ENCODE measurements around the gene AMD1. TPM values are rescaled to one million over a fixed set of nuclear protein-coding genes. Genes with fewer than 3 reads are reported as not detected.

The AMD1 gene
- 57.1 and 72.4 TPM in 2 replicates for total RNA-seq (2014; rRNA removed; shearing (Covaris generic))

DNA sequence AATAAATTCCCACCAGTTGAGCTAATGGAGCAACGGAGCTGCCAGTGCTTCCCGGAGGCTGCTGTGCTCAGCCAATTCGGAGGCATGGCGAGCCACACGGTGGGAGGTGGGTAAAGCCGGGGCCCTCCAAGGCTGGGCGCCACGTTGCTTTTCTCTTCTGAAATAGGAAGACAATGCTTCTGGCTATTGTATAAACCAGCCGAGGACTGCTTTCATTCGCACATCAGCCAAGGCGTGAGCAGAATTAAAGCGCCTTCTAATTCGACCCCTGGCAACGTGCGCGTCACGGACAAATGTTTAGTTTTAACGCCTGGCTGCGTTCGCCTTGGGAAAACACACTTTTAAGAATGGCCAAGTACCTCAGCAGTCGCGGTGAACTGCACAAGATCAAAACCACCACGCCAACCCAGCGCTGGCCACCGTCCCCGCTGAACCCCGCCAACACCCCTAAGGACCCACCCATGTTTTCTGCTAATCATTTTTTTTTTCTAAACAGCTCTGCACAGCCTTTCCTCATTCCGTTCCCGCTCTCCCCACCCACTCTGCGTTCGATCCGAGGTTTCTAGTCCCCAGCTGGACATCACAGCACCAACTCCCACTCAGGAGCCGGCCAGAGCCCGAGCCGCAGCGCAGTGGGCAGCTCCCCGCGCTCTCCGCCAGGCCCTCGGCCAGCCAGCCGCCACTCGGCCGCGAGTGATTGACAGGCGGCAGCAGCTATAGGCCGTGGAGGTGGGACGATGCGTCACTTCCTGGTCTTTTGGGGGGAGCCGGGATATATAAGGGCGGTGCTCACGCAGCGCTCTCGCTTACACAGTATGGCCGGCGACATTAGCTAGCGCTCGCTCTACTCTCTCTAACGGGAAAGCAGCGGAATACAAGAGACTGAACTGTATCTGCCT lies at the start of gene AMD1:
TSS of gene AMD1 (plus strand) at position 805 of the 899 bp plus-strand sequence. CDS start 321 bp downstream, outside the sequence.

Small RNA genes lying within 50 kb of the gene (small RNA-seq; reads per million reads assigned to genes)
- not detected for gene RNU6-1115P
- gene SNORA40C = not detected

Other genes with a start within 250 kb of the AMD1 start
- gene CDK19, start 59.3 kb upstream of the AMD1 start, total RNA-seq (2014; rRNA removed; shearing (Covaris generic)) = 4.3 and 5.4 TPM in 2 replicates
- gene GTF3C6, start 83.9 kb downstream of the AMD1 start, total RNA-seq (2014; rRNA removed; shearing (Covaris generic)) = 73.9 and 77.7 TPM in 2 replicates
- gene RPF2, start 107.3 kb downstream of the AMD1 start, total RNA-seq (2014; rRNA removed; shearing (Covaris generic)) = 40.9 and 50.3 TPM in 2 replicates
- 2.8 and 5.1 TPM in 2 replicates for gene SLC16A10, start 212.7 kb downstream of the AMD1 start, total RNA-seq (2014; rRNA removed; shearing (Covaris generic))